VCaP (cell line): ENCODE data around the gene MYH14.
A peak's percentile ranks its signal among the peaks of the same experiment; 100 is the strongest.

ENCODE experiments used
- H3K27ac ChIP-seq: fragments of 450-650 bp; 2 replicates; pipeline ENCODE4 v1.5.1; 2017
- CTCF ChIP-seq: fragments of 450-650 bp; conservative IDR thresholded peaks from 2 replicates; pipeline ENCODE4 v1.5.1; 2017; ENCODE audit warnings: mild to moderate bottlenecking, moderate library complexity

Gene MYH14

DNA sequence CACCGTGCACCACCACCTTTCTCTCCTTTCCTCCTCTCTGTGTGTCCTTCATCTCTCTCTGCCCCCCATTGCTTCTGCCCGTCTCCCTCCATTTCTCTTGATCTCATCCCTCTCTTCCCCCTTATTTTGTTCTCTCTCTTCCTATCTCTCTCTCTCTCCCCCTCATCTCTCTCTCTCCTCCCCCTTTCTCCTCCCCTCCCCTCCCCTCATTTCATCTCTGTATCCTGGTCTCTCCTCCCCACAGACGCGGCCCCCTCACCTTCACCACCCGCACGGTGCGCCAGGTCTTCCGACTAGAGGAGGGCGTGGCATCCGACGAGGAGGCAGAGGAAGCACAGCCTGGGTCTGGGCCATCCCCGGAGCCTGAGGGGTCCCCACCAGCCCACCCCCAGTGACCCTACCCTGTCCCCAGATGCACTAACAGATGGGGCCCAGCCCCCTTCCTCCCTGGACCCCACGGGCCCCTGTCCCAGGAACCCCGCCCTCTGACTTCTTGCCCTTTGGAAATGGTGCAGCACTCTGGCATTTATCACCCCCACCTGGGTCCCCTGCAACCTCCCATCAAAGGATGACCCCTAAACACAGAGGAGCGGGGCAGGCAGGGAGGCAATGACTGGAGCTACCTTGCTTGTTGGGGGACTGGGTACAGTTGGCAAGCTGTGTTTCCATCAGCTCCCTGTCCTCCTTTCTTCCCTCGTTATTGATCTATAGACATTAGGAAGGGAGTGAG is 106.1 kb downstream of the MYH14 start:
- no peak for TF ChIP-seq CTCF
- H3K27ac ChIP-seq: no peak overlapping the region

- TF ChIP-seq CTCF: no peak
Observed at GRCh38 chr19:50310759-50311465, 107.5 kb downstream of the MYH14 start.

DNA sequence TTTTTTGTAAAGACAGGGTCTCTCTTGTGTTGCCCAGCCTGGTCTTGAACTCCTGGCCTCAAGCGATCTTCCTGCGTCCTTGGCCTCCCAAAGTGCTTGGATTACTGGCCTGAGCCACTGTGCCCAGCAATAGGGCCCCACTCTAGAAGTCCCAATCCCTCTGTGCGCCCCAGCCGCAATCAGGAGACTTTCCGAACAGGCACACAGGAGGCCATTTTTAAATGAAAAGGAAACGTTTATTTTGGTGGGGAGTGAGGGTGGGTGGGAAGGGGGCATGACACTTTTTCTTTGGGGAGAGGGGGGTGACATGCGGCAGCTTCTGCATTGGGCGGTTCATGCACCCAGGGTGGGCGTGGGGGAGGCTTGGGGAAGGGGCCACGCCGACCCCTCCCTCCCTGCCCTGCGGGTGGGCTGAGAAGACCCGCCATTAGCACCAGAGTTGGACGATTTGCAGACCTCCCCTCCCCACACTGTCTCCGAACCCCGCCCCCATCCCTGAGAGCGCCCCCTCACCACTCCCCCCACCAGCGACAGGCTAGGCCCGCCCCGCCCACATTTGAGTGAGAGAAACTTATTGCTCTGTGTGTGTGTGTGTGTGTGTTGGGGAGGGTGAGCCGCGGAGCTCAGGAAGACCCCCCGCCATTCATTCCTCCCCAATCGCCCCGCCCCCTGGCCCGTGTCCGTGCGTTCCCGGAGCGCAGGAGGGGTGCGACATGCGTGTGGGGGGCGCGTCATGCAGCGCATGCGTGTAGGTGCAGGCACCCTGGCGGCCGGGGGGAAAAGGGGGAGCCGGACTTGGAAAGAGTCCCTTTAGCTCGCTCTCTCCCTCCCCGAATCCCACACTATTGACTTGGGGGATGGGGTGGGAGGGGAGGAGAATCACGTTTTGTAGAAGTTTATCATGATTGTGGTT is 108.6 kb downstream of the MYH14 start:
- H3K27ac ChIP-seq: no peak overlapping the region
- TF ChIP-seq CTCF: no peak

More at GRCh38 chr19:50310759-50311465, 107.5 kb downstream of the MYH14 start:
- H3K27ac ChIP-seq: no peak overlapping the region

- H3K27ac ChIP-seq: no peak overlapping the region
- no peak for TF ChIP-seq CTCF
Observed at GRCh38 chr19:50312967-50313811, 109.8 kb downstream of the MYH14 start.

GRCh38 chr19:50313812-50314536 is 110.6 kb downstream of the MYH14 start:
- H3K27ac ChIP-seq: no peak overlapping the region
- TF ChIP-seq CTCF: 0 out of 2 replicates have a peak, but pooled peaks have one; percentile 9
